Activated CD8-positive, alpha-beta T cell treated with anti-CD3 and anti-CD28 coated beads for 36 hours (primary cell): ENCODE measurements around the gene HOXA2. TPM values are rescaled to one million over a fixed set of nuclear protein-coding genes. Genes with fewer than 3 reads are reported as not detected.

Source experiments
- ATAC-seq: fragments of 200-7000 bp; cut with Tn5 transposase; one replicate; pipeline ENCODE4 v1.10.0; 2021; ENCODE audit warnings: mild to moderate bottlenecking, moderate library complexity
- CTCF ChIA-PET: fragments of 350-600 bp; sonication (Branson Sonifier 250); formaldehyde crosslinking; loops from one replicate; lab custom pipeline; 2021; ENCODE audit warnings: antibody characterized with exemption; lab: Charles Lee
- POLR2A ChIA-PET: fragments of 350-600 bp; sonication (Branson Sonifier 250); formaldehyde crosslinking; loops from one replicate; lab custom pipeline; 2021; ENCODE audit warnings: antibody characterized with exemption; lab: Charles Lee
- DNase-seq: peaks from one replicate; pipeline ENCODE4 v3.0.0-alpha.2; 2020
- H3K27ac Mint-ChIP-seq: one replicate; pipeline ENCODE4 v1.8.0; 2021; ENCODE audit warnings: mild to moderate bottlenecking, mixed read lengths
- H3K27me3 Mint-ChIP-seq: one replicate; pipeline ENCODE4 v1.8.0; 2021; ENCODE audit warnings: mixed read lengths
- H3K36me3 Mint-ChIP-seq: one replicate; pipeline ENCODE4 v1.8.0; 2021; ENCODE audit warnings: low read depth, mixed read lengths
- H3K4me1 Mint-ChIP-seq: one replicate; pipeline ENCODE4 v1.8.0; 2021; ENCODE audit warnings: low read depth, mixed read lengths
- H3K4me3 Mint-ChIP-seq: one replicate; pipeline ENCODE4 v1.8.0; 2021; ENCODE audit warnings: mild to moderate bottlenecking, moderate library complexity, mixed read lengths
- H3K9me3 Mint-ChIP-seq: one replicate; pipeline ENCODE4 v1.8.0; 2021; ENCODE audit warnings: mixed read lengths
- intact Hi-C: fragments of 100-400 bp; cut with micrococcal nuclease; formaldehyde crosslinking; loops from one replicate; pipeline ENCODE4 v1.10.0; 2022
- total RNA-seq, 2 experiments: library from RNA; stranded (reverse); gene quantifications; one replicate each; pipeline ENCODE4 v1.2.3, GENCODE V29; 2021
- TF ChIP-seq, protein P1 (sequence below): fragments of 200-600 bp; IDR thresholded peaks from one replicate; pipeline ENCODE4 v1.8.0; 2022; ENCODE audit warnings: antibody characterized with exemption, mild to moderate bottlenecking

Gene HOXA2
- total RNA-seq, 2 experiments from 2014 or later: not detected

DNA sequence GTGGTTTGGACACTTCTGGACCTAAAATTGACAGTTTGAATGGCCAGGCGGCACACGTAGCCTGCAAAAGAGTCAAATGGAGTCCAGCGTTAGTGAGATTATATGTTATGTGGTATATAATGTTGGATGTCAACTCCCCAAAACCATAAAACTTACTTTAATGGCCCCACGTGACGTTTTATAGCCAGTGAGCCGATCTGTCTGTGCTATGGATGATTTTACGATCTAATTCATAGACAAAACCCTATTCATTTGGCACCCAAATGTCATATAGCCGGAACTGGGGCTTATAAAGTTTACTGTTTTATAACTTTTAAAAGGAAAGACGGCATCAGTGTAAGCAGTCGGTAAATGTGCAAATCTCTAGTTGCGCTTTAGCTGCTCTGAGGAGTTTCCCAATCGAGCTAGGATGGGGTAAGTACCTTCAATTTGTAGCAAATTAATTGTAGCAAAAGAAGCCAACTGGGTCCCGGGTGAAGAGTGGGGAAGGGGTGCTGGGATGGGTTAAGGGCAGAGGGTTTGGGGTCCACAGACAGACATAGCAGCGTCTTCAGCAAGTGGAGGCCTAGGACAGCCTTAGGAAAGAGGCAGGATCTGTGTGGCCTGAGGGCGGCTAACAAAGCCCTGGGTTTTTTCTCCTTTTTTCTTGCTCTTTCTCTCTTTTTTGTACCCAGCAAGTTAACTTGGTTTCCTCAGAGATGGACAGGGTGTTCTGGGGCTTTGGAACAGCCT lies 37.8 kb upstream of the HOXA2 start:
- Mint-ChIP-seq H3K9me3 (no peaks in the 10 kb centered on the region), H3K4me1 (peaks cover 5% of the 10 kb centered on the region), H3K36me3 (no peaks in the 10 kb centered on the region), H3K4me3 (no peak overlapping the region), H3K27ac (no peak overlapping the region), H3K27me3 (peaks cover 29% of the 10 kb centered on the region)
- DNase-seq (no peak), ATAC-seq (no peak)
- ChIA-PET CTCF (interaction anchor here (1.7 kb wide), 1 partner anchor 10 kb away, joined by 6 read pairs; no protein-coding TSS in a partner anchor), POLR2A (no interaction called here)
- intact Hi-C loops: no loop called here
- TF ChIP-seq, protein P1, sequence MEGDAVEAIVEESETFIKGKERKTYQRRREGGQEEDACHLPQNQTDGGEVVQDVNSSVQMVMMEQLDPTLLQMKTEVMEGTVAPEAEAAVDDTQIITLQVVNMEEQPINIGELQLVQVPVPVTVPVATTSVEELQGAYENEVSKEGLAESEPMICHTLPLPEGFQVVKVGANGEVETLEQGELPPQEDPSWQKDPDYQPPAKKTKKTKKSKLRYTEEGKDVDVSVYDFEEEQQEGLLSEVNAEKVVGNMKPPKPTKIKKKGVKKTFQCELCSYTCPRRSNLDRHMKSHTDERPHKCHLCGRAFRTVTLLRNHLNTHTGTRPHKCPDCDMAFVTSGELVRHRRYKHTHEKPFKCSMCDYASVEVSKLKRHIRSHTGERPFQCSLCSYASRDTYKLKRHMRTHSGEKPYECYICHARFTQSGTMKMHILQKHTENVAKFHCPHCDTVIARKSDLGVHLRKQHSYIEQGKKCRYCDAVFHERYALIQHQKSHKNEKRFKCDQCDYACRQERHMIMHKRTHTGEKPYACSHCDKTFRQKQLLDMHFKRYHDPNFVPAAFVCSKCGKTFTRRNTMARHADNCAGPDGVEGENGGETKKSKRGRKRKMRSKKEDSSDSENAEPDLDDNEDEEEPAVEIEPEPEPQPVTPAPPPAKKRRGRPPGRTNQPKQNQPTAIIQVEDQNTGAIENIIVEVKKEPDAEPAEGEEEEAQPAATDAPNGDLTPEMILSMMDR: no peak

DNA sequence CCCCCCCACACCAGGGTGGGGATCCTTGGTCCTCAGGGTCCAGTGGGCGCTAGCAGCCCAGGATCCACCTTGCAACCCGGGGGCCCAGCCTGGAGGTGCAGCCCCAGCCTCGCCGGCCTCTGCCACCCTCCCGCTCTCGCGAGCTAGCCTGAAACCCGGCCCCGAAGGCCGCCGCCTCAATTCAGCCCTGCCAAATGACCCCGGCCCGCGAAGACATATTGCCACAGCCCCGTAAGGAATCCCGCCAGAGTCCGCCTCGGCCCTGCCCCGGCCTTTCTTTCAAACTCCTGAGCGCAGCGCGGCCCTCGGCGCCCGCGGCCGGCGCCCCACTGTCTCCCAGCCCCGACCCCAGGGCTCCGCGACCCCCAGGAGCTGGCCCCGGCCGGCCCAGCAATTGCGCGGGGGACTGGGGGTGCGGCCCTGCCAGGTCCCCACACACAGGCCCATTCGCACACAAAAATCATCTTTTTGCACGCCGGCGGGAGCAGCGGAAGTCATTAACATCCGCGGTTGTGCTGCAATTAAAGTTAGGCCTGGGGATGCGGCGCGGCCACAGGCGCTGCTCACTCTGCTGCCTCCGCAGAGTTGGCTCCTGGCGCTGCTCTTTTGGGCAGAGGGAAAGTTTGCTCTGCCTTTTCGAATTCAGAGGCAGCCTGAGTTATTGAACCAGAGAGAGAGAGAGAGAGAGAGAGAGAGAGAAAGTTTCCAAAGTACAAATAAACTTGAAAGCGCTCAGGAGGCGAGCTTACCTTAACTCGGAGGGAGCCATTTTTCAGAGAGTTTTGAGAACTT lies 37.0 kb upstream of the HOXA2 start:
- H3K9me3 Mint-ChIP-seq: no peaks in the 10 kb centered on the region
- ChIA-PET CTCF (no interaction called here), POLR2A (no interaction called here)
- no peaks in the 10 kb centered on the region for H3K36me3 Mint-ChIP-seq
- ATAC-seq (no peak), DNase-seq (no peak)
- peaks cover 11% of the 10 kb centered on the region for H3K4me1 Mint-ChIP-seq
- peaks cover 26% of the 10 kb centered on the region for H3K27me3 Mint-ChIP-seq
- intact Hi-C loops: no loop called here
- no peak overlapping the region for H3K27ac Mint-ChIP-seq
- no peak overlapping the region for H3K4me3 Mint-ChIP-seq
- TF ChIP-seq, protein P1: no peak

DNA sequence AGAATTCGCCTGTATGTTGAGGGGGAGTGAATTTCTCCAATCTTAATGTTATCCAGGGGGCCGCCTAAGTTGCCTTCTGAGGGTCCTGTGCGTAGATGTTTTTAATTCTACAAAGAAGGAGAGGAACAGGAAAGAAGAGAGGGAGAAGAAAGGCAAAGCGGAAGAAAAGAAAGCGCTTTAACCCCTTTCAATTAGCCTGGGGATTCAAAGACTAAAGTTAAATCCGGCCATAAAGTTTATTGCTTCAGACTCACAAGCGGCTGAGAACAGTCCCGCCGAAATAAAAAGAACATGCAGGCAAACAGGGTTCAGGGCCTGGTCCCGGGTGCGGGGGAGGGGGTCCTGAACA lies 36.5 kb upstream of the HOXA2 start:
- Mint-ChIP-seq H3K4me3 (no peak overlapping the region), H3K27me3 (peaks cover 27% of the 10 kb centered on the region), H3K27ac (no peak overlapping the region), H3K36me3 (no peaks in the 10 kb centered on the region), H3K9me3 (no peaks in the 10 kb centered on the region), H3K4me1 (peaks cover 17% of the 10 kb centered on the region)
- DNase-seq: no peak
- POLR2A ChIA-PET: no interaction called here
- TF ChIP-seq, protein P1: no peak
- intact Hi-C loops: no loop called here
- CTCF ChIA-PET: no interaction called here
- ATAC-seq: no peak

DNA sequence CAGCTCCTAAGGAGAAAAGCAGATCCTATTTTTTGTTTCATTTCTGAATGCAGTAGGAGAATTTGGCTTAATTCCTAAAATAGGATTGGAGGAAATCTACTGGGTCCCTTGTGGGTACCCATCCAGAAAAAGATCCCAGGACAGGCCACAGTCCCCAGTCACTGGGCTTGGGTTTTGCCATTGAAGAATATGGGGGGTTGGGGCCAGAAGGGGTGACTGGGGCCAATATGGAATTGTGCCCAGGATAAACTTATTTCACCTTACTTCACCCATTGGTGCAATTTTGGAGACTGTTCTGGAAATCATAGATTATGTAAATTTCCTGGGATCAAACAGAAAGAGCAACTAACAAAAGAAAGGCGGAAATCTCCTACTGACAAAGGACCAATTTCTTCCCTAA lies 36.0 kb upstream of the HOXA2 start:
- TF ChIP-seq, protein P1: no peak
- no peak for DNase-seq
- H3K9me3 Mint-ChIP-seq: no peaks in the 10 kb centered on the region
- intact Hi-C loops: no loop called here
- H3K4me1 Mint-ChIP-seq: peaks cover 19% of the 10 kb centered on the region
- no peak overlapping the region for H3K27ac Mint-ChIP-seq
- no peak overlapping the region for H3K4me3 Mint-ChIP-seq
- peaks cover 27% of the 10 kb centered on the region for H3K27me3 Mint-ChIP-seq
- ChIA-PET POLR2A (no interaction called here), CTCF (no interaction called here)
- no peak for ATAC-seq
- no peaks in the 10 kb centered on the region for H3K36me3 Mint-ChIP-seq

DNA sequence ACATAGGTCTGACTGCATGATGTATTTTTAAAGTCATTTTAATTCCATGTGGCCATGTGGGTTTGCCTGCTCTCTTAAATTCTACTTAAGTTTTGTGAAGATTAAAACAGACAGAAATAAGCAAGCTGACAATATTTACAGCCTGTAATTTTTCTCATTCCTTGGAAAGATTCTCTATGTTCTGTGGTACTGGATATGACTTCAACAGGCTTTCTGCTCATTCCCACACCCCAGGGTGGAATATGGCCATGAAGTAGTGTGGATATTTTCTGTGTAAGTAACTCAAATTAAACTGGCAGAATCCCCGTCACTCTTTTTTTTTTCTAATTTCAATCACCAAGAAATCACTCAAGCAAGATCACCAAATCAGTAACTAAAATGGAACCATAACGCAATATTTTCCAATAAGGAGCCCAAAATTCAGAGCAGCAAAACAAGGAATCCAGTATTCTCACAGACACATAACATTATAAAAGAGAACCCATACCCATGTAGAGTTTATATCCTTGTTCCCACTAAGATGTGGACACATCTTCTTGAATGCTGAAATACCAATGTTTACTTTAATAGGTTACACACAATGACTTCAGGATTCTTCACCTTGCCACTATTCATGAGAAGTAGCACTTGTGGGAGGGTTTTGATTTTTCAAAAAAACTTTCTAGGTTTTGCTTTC lies 35.3 kb upstream of the HOXA2 start:
- DNase-seq (no peak), ATAC-seq (no peak)
- Mint-ChIP-seq H3K36me3 (no peaks in the 10 kb centered on the region), H3K4me1 (peaks cover 19% of the 10 kb centered on the region), H3K9me3 (no peaks in the 10 kb centered on the region), H3K27me3 (peaks cover 32% of the 10 kb centered on the region), H3K27ac (no peak overlapping the region), H3K4me3 (no peak overlapping the region)
- intact Hi-C loops: no loop called here
- ChIA-PET POLR2A (no interaction called here), CTCF (no interaction called here)
- TF ChIP-seq, protein P1: no peak
